Parathyroid adenoma (tissue), 2 donors: ENCODE measurements around the gene APEH.
A peak's percentile ranks its signal among the peaks of the same experiment; 100 is the strongest.
"Not testable (repeated sequence)": the region's sequence is repeated elsewhere in the genome, so short reads cannot be mapped to it uniquely, and the experiment has no call there.

Source experiments
- H2AFZ ChIP-seq: fragments of 300-600 bp; sonication (generic); one replicate; pipeline ENCODE4 v1.7.0; 2017; ENCODE audit warnings: antibody characterized with exemption, mild to moderate bottlenecking
- H3K27ac ChIP-seq: fragments of 300-600 bp; sonication (generic); one replicate; pipeline ENCODE4 v1.7.0; 2017
- H3K27me3 ChIP-seq: fragments of 300-600 bp; sonication (generic); one replicate; pipeline ENCODE4 v1.7.0; 2017; ENCODE audit warnings: low read length; ENCODE audit not compliant: control insufficient read depth, insufficient read depth
- H3K36me3 ChIP-seq: fragments of 300-600 bp; sonication (generic); one replicate; pipeline ENCODE4 v1.7.0; 2017; ENCODE audit warnings: low read length; ENCODE audit not compliant: control insufficient read depth, insufficient read depth
- H3K4me1 ChIP-seq: fragments of 300-600 bp; sonication (generic); one replicate; pipeline ENCODE4 v1.7.0; 2017; ENCODE audit warnings: control low read depth
- H3K4me2 ChIP-seq: fragments of 300-600 bp; sonication (generic); one replicate; pipeline ENCODE4 v1.7.0; 2017; ENCODE audit warnings: low read length
- H3K4me3 ChIP-seq: fragments of 300-600 bp; sonication (generic); one replicate; pipeline ENCODE4 v1.7.0; 2017; ENCODE audit warnings: low read depth, low read length
- H3K79me2 ChIP-seq: fragments of 300-600 bp; sonication (generic); one replicate; pipeline ENCODE4 v1.7.0; 2017; ENCODE audit warnings: control low read depth
- H3K9ac ChIP-seq: fragments of 300-600 bp; sonication (generic); one replicate; pipeline ENCODE4 v1.7.0; 2017; ENCODE audit warnings: mild to moderate bottlenecking
- H3K9me3 ChIP-seq: fragments of 300-600 bp; sonication (generic); one replicate; pipeline ENCODE4 v1.7.0; 2017; ENCODE audit warnings: low read length; ENCODE audit not compliant: control insufficient read depth
- CTCF ChIP-seq: fragments of 300-600 bp; sonication (generic); IDR thresholded peaks from one replicate; pipeline ENCODE4 v1.7.0; 2017; ENCODE audit warnings: antibody characterized with exemption, mild to moderate bottlenecking
- donor health status: primary hyperparathyroidism.

The APEH gene

GRCh38 chr3:49686769-49687423 lies 12.7 kb downstream of the APEH start:
- peaks cover 18% of the 10 kb centered on the region for H3K4me1 ChIP-seq
- not testable (repeated sequence) for H3K9me3 ChIP-seq, H3K79me2 ChIP-seq, H3K9ac ChIP-seq, H3K27me3 ChIP-seq, H3K36me3 ChIP-seq
- peak overlapping the region; percentile 65 for H3K4me2 ChIP-seq
- peak overlapping the region; percentile 64 for H2AFZ ChIP-seq
- peak overlapping the region; percentile 40 for H3K4me3 ChIP-seq
- H3K27ac ChIP-seq: peak overlapping the region; percentile 24

GRCh38 chr3:49687424-49687795 lies 13.3 kb downstream of the APEH start:
- H3K9ac ChIP-seq, H3K27ac ChIP-seq: not testable (repeated sequence)

GRCh38 chr3:49688338-49689045 lies 14.3 kb downstream of the APEH start:
- H3K9me3 ChIP-seq, H3K36me3 ChIP-seq, H3K27me3 ChIP-seq, H3K79me2 ChIP-seq: not testable (repeated sequence)
- Histone ChIP-seq H3K9ac (peak overlapping the region; percentile 85), H3K4me2 (peak overlapping the region; percentile 76), H3K27ac (peak overlapping the region; percentile 53), H3K4me1 (peaks cover 18% of the 10 kb centered on the region), H2AFZ (peak overlapping the region; percentile 86), H3K4me3 (peak overlapping the region; percentile 93)

More at GRCh38 chr3:49687424-49687795, 13.3 kb downstream of the APEH start:
- Histone ChIP-seq H3K4me2 (peak overlapping the region; percentile 65), H3K4me1 (peaks cover 18% of the 10 kb centered on the region)
- H2AFZ ChIP-seq, H3K79me2 ChIP-seq, H3K4me3 ChIP-seq, H3K36me3 ChIP-seq, H3K27me3 ChIP-seq, H3K9me3 ChIP-seq: not testable (repeated sequence)

GRCh38 chr3:49689046-49689907 lies 15.1 kb downstream of the APEH start, which contains the start of the genes MST1 and RNF123:
TSS of gene MST1 (minus strand) at chr3:49689474. CDS start at chr3:49688691, 783 bp downstream.
TSS of gene RNF123 (plus strand) at chr3:49689557. CDS start at chr3:49691166, 1,609 bp downstream.
- no peaks in the 10 kb centered on the region for H3K9me3 ChIP-seq
- H3K4me2 ChIP-seq: peak within 1 kb of the TSS; percentile 76
- H2AFZ ChIP-seq: peak within 1 kb of the TSS; percentile 86
- H3K9ac ChIP-seq: peak within 1 kb of the TSS; percentile 85
- H3K79me2 ChIP-seq: peaks cover 8% of the 10 kb centered on the region
- H3K36me3 ChIP-seq: no peaks in the 10 kb centered on the region
- no peaks in the 10 kb centered on the region for H3K27me3 ChIP-seq
- peaks cover 18% of the 10 kb centered on the region for H3K4me1 ChIP-seq
- peak within 1 kb of the TSS; percentile 53 for H3K27ac ChIP-seq
- H3K4me3 ChIP-seq: peak within 1 kb of the TSS; percentile 93
- TF ChIP-seq CTCF: peak; percentile 33

GRCh38 chr3:49689908-49690624 lies 15.9 kb downstream of the APEH start:
- Histone ChIP-seq H3K4me3 (peak overlapping the region; percentile 93), H3K4me2 (peak overlapping the region; percentile 76), H3K4me1 (peaks cover 18% of the 10 kb centered on the region), H2AFZ (peak overlapping the region; percentile 86), H3K27ac (peak overlapping the region; percentile 53), H3K9ac (peak overlapping the region; percentile 85)
- H3K79me2 ChIP-seq, H3K9me3 ChIP-seq, H3K36me3 ChIP-seq, H3K27me3 ChIP-seq: not testable (repeated sequence)

GRCh38 chr3:49690856-49691255 lies 16.7 kb downstream of the APEH start:
- H2AFZ ChIP-seq, H3K4me2 ChIP-seq, H3K4me3 ChIP-seq, H3K27me3 ChIP-seq, H3K27ac ChIP-seq, H3K9me3 ChIP-seq, H3K79me2 ChIP-seq, H3K36me3 ChIP-seq, H3K9ac ChIP-seq: not testable (repeated sequence)
- H3K4me1 ChIP-seq: peaks cover 18% of the 10 kb centered on the region

GRCh38 chr3:49691481-49691880 lies 17.3 kb downstream of the APEH start:
- not testable (repeated sequence) for H3K9ac ChIP-seq, H3K79me2 ChIP-seq, H3K4me3 ChIP-seq, H2AFZ ChIP-seq, H3K36me3 ChIP-seq, H3K9me3 ChIP-seq, H3K4me2 ChIP-seq, H3K27me3 ChIP-seq, H3K27ac ChIP-seq
- peaks cover 18% of the 10 kb centered on the region for H3K4me1 ChIP-seq

GRCh38 chr3:49694409-49695070 lies 20.4 kb downstream of the APEH start:
- not testable (repeated sequence) for H3K4me3 ChIP-seq, H3K9ac ChIP-seq, H3K9me3 ChIP-seq, H3K36me3 ChIP-seq, H3K4me1 ChIP-seq, H2AFZ ChIP-seq, H3K79me2 ChIP-seq, H3K27me3 ChIP-seq, H3K27ac ChIP-seq, H3K4me2 ChIP-seq
